ENCODE results near the gene MDN1. TPM values are rescaled to one million over a fixed set of nuclear protein-coding genes. Genes with fewer than 3 reads are reported as not detected.

MDN1 gene
- total RNA-seq, 1 experiment from 2014 or later: 117 TPM

- DNase-seq: no peak
- no peaks in the 10 kb centered on the region; the same call in 1 of the 2 replicates for H3K4me1 ChIP-seq (ENCODE audit: insufficient read depth, low read length)
- H4K8ac ChIP-seq (replicated peaks; ENCODE audit: insufficient read length, low read depth, low read length): no peak overlapping the region
- H3K27me3 ChIP-seq (ENCODE audit: insufficient read depth, low read length): no peaks in the 10 kb centered on the region
- no peaks in the 10 kb centered on the region for H3K23me2 ChIP-seq (ENCODE audit: insufficient read length, low read depth, low read length, poor library complexity, severe bottlenecking)
- H3T11ph ChIP-seq (ENCODE audit: low read length): no peak overlapping the region
- WGBS (ENCODE audit: extremely low coverage, insufficient read length, low lambda C conversion rate): no CpG with 5 or more reads among the region's 3 CpGs
- Mint-ChIP-seq H3K4me1 (peaks cover 0 to 12% of the 10 kb centered on the region in 2 experiments; a peak in 2 of 4 replicates), H3K27me3 (ENCODE audit: low read depth) (no peaks in the 10 kb centered on the region), H3K9me3 (no peaks in the 10 kb centered on the region), H3K36me3 (ENCODE audit: insufficient read depth in 1 of 3, low read depth in 3 of 3) (peaks cover 49 to 71% (median 63%) of the 10 kb centered on the region in 3 experiments), H3K4me3 (no peak overlapping the region), H3K27ac (peak overlapping the region; percentile 39 to 70 (median 62); a peak in 2 of 7 replicates)
- no peak overlapping the region for H3K4me2 ChIP-seq (ENCODE audit: insufficient read depth, insufficient read length, low read length)
- H4K91ac ChIP-seq (ENCODE audit: insufficient read length, low read depth, low read length): no peak overlapping the region
- H2BK5ac ChIP-seq (ENCODE audit: insufficient read length, low read length): no peak overlapping the region
- H2BK12ac ChIP-seq (ENCODE audit: insufficient read length, low read depth, low read length): no peak overlapping the region
- H3K56ac ChIP-seq (ENCODE audit: insufficient read length, low read depth, low read length): no peak overlapping the region
- H3K23ac ChIP-seq (ENCODE audit: insufficient read length, low read depth, low read length): no peak overlapping the region
- H4K20me1 ChIP-seq (ENCODE audit: control insufficient read depth, insufficient read depth, insufficient read length): no peaks in the 10 kb centered on the region
- no peak overlapping the region for H3K14ac ChIP-seq (ENCODE audit: insufficient read depth, low read length)
- no peak overlapping the region for H2BK15ac ChIP-seq (ENCODE audit: low read depth, low read length)
- no peaks in the 10 kb centered on the region for H3K79me1 ChIP-seq (ENCODE audit: insufficient read depth, low read depth, low read length, poor library complexity, severe bottlenecking)
- peaks cover 3% of the 10 kb centered on the region; the same call in 1 of the 2 replicates for H3K79me2 ChIP-seq (ENCODE audit: insufficient read depth, low read length)
- no peak overlapping the region for H4K5ac ChIP-seq (ENCODE audit: insufficient read length, low read depth, low read length)
- no peak overlapping the region for H3K4ac ChIP-seq (ENCODE audit: low read depth, low read length)
- H3K18ac ChIP-seq (ENCODE audit: insufficient read length, low read depth, low read length): no peak overlapping the region
- H2BK20ac ChIP-seq (ENCODE audit: low read depth, low read length, poor library complexity, severe bottlenecking): no peak overlapping the region
- H2BK120ac ChIP-seq (ENCODE audit: low read depth, low read length, poor library complexity, severe bottlenecking): no peak overlapping the region
- H2AK5ac ChIP-seq (ENCODE audit: insufficient read length, low read length): no peak overlapping the region
- H3K9ac ChIP-seq (ENCODE audit: extremely low read depth, insufficient read length, low read length): no peak overlapping the region
- TF ChIP-seq CTCF (conservative IDR thresholded peaks at IDR 0.05): no peak
- H3K9me3 ChIP-seq (ENCODE audit: control insufficient read depth, low read depth, low read length): no peaks in the 10 kb centered on the region
- no peak overlapping the region for H2AFZ ChIP-seq (ENCODE audit: low read length)
- no peak overlapping the region for H3K27ac ChIP-seq (ENCODE audit: insufficient read length, low read depth, low read length)
Measured at GRCh38 chr6:89793586-89793985, 26.0 kb downstream of the MDN1 start.
